GM12864 (cell line): Measurements from ENCODE around the gene WWOX.

ENCODE experiments used
- DNase-seq: peaks from one replicate; pipeline ENCODE4 v3.0.0-alpha.2; 2011; ENCODE audit warnings: low read depth
- H3K4me3 ChIP-seq: 2 replicates; pipeline ENCODE4 v1.5.1; 2011; ENCODE audit warnings: mild to moderate bottlenecking, low read depth, low read length, control low read depth
- CTCF ChIP-seq: IDR thresholded peaks from 2 replicates; pipeline ENCODE4 v1.5.1; 2011; ENCODE audit warnings: low read depth, mild to moderate bottlenecking, moderate library complexity, low read length, control low read depth, inconsistent platforms; ENCODE audit errors: missing control alignments

Gene WWOX

GRCh38 chr16:79171504-79171903 lies 1072.0 kb downstream of the WWOX start:
- H3K4me3 ChIP-seq: no peak overlapping the region
- DNase-seq: no peak
- no peak for TF ChIP-seq CTCF

GRCh38 chr16:79171931-79172705 lies 1072.7 kb downstream of the WWOX start:
- no peak for DNase-seq
- no peak overlapping the region for H3K4me3 ChIP-seq
- TF ChIP-seq CTCF: no peak

- no peak for DNase-seq
- TF ChIP-seq CTCF: no peak
- H3K4me3 ChIP-seq: no peak overlapping the region
These were observed 1073.6 kb downstream of the WWOX start for GRCh38 chr16:79172976-79173500.

- no peak overlapping the region for H3K4me3 ChIP-seq
- no peak for TF ChIP-seq CTCF
- no peak for DNase-seq
These were observed 1074.5 kb downstream of the WWOX start for GRCh38 chr16:79173919-79174318.

GRCh38 chr16:79175286-79176057 lies 1076.0 kb downstream of the WWOX start:
- H3K4me3 ChIP-seq: no peak overlapping the region
- no peak for TF ChIP-seq CTCF
- no peak for DNase-seq

GRCh38 chr16:79177018-79177417 lies 1077.6 kb downstream of the WWOX start:
- DNase-seq: no peak
- no peak for TF ChIP-seq CTCF
- H3K4me3 ChIP-seq: no peak overlapping the region
